DOHH2 (cell line): ENCODE results near the gene FILIP1.

ENCODE experiments used
- H3F3A ChIP-seq: fragments of 200-600 bp; sonication (generic), shearing (Covaris generic); 2 replicates; pipeline ENCODE4 v1.6.0; 2016; ENCODE audit warnings: antibody characterized with exemption, mild to moderate bottlenecking; ENCODE audit not compliant: control insufficient read depth, insufficient read depth
- H3K27ac ChIP-seq: fragments of 200-600 bp; sonication (generic); 2 replicates; pipeline ENCODE4 v1.5.1; 2014; ENCODE audit warnings: low read depth, mild to moderate bottlenecking, low read length, moderate library complexity
- H3K27me3 ChIP-seq: fragments of 200-600 bp; sonication (generic); 2 replicates; pipeline ENCODE4 v1.6.1; 2014; ENCODE audit warnings: mild to moderate bottlenecking, low read length, mixed read lengths; ENCODE audit not compliant: control insufficient read depth
- H3K36me3 ChIP-seq: fragments of 200-600 bp; sonication (generic); 2 replicates; pipeline ENCODE4 v1.6.1; 2014; ENCODE audit warnings: mild to moderate bottlenecking, low read length, moderate library complexity, mixed read lengths; ENCODE audit not compliant: control insufficient read depth
- H3K4me1 ChIP-seq: fragments of 200-600 bp; sonication (generic); 2 replicates; pipeline ENCODE4 v1.6.1; 2014; ENCODE audit warnings: mild to moderate bottlenecking, low read length, mixed read lengths; ENCODE audit not compliant: control insufficient read depth
- H3K4me2 ChIP-seq: fragments of 200-600 bp; sonication (generic); 2 replicates; pipeline ENCODE4 v1.6.0; 2014; ENCODE audit warnings: mild to moderate bottlenecking, low read length, moderate library complexity
- H3K4me3 ChIP-seq: fragments of 200-600 bp; sonication (generic); 2 replicates; pipeline ENCODE4 v1.5.1; 2014; ENCODE audit warnings: mild to moderate bottlenecking, low read length, mixed read lengths
- H3K79me2 ChIP-seq: fragments of 200-600 bp; sonication (generic); 2 replicates; pipeline ENCODE4 v1.6.1; 2014; ENCODE audit warnings: mild to moderate bottlenecking, low read length, mixed read lengths; ENCODE audit not compliant: control insufficient read depth
- H3K9me2 ChIP-seq: fragments of 200-600 bp; sonication (generic); replicated peaks from 2 replicates; pipeline ENCODE4 v1.6.1; 2014; ENCODE audit warnings: mild to moderate bottlenecking, low read length, mixed read lengths; ENCODE audit not compliant: control insufficient read depth
- H3K9me3 ChIP-seq: fragments of 200-600 bp; sonication (generic); 2 replicates; pipeline ENCODE4 v1.6.1; 2014; ENCODE audit warnings: antibody characterized with exemption, low read length, mixed read lengths; ENCODE audit not compliant: control insufficient read depth, insufficient read depth
- H4K20me1 ChIP-seq: fragments of 200-600 bp; sonication (generic); 2 replicates; pipeline ENCODE4 v1.6.0; 2014; ENCODE audit warnings: low read depth, mild to moderate bottlenecking, antibody characterized with exemption, low read length, moderate library complexity; ENCODE audit not compliant: control insufficient read depth, insufficient read depth
- EZH2phosphoT487 ChIP-seq: fragments of 200-600 bp; sonication (generic); IDR thresholded peaks from 2 replicates; pipeline ENCODE4 v1.6.1; 2017; ENCODE audit warnings: borderline replicate concordance, mild to moderate bottlenecking, antibody characterized with exemption, low read length, moderate library complexity, mixed read lengths
- TF ChIP-seq, protein P1 (sequence below): fragments of 200-600 bp; sonication (generic); IDR thresholded peaks from one replicate; pipeline ENCODE4 v1.5.1; 2014; ENCODE audit warnings: antibody characterized with exemption, mild to moderate bottlenecking, low read depth, low read length; ENCODE audit not compliant: poor library complexity, severe bottlenecking

The FILIP1 gene

GRCh38 chr6:75344021-75344420, 149.6 kb downstream of the FILIP1 start:
- Histone ChIP-seq H3K9me3 (no peaks in the 10 kb centered on the region), H4K20me1 (no peaks in the 10 kb centered on the region), H3K9me2 (no peaks in the 10 kb centered on the region), H3K27ac (no peak overlapping the region), H3K79me2 (no peaks in the 10 kb centered on the region), H3F3A (no peaks in the 10 kb centered on the region), H3K4me1 (no peaks in the 10 kb centered on the region), H3K4me2 (no peak overlapping the region), H3K36me3 (no peaks in the 10 kb centered on the region), H3K4me3 (no peak overlapping the region), H3K27me3 (peaks cover 20% of the 10 kb centered on the region)
- no peak for TF ChIP-seq EZH2phosphoT487
- TF ChIP-seq, protein P1, sequence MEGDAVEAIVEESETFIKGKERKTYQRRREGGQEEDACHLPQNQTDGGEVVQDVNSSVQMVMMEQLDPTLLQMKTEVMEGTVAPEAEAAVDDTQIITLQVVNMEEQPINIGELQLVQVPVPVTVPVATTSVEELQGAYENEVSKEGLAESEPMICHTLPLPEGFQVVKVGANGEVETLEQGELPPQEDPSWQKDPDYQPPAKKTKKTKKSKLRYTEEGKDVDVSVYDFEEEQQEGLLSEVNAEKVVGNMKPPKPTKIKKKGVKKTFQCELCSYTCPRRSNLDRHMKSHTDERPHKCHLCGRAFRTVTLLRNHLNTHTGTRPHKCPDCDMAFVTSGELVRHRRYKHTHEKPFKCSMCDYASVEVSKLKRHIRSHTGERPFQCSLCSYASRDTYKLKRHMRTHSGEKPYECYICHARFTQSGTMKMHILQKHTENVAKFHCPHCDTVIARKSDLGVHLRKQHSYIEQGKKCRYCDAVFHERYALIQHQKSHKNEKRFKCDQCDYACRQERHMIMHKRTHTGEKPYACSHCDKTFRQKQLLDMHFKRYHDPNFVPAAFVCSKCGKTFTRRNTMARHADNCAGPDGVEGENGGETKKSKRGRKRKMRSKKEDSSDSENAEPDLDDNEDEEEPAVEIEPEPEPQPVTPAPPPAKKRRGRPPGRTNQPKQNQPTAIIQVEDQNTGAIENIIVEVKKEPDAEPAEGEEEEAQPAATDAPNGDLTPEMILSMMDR = no peak

GRCh38 chr6:75337835-75338580, 155.6 kb downstream of the FILIP1 start:
- H3K79me2 ChIP-seq = no peaks in the 10 kb centered on the region
- H3F3A ChIP-seq = no peaks in the 10 kb centered on the region
- no peak overlapping the region for H3K4me2 ChIP-seq
- H3K4me3 ChIP-seq = no peak overlapping the region
- peaks cover 9% of the 10 kb centered on the region for H3K27me3 ChIP-seq
- TF ChIP-seq, protein P1 = no peak
- TF ChIP-seq EZH2phosphoT487 = no peak
- no peaks in the 10 kb centered on the region for H3K4me1 ChIP-seq
- H3K9me2 ChIP-seq = no peaks in the 10 kb centered on the region
- no peaks in the 10 kb centered on the region for H4K20me1 ChIP-seq
- no peaks in the 10 kb centered on the region for H3K36me3 ChIP-seq
- no peaks in the 10 kb centered on the region for H3K9me3 ChIP-seq
- no peak overlapping the region for H3K27ac ChIP-seq

DNA sequence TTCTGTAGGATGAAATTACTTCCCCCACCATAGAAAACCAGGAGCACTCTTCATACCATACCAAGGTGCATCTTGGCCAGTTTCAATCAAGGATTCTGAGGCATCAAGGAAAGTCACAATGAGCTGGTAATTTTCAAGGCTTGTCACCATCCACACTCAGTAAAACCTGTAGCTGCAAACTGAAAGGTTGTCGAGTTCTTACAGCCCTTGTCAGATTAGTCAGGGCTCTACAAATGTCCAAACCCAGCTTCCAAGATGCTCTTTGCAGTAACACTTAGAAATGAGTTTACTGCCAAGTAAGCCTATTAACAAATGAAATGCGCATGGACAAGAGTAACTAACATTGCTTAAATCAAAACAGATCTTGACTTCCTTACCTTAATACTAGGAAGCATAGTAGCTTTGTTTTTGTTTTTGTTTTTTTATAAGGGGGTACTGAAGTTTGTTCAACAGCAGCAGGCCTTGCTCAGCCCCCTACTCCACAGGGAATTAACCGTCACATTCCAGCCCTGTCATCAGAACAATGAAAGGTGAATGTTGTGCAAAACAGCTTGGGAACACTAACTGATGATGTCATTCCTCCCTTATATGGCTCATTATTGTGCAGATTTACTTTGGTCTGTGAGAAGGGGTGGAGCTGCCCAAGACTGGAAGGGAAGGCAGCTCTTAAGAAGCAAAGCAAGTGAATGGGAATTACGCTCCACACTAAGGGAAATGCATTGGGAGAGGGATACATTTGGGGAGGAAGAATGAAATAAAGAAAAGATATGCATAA, 159.1 kb downstream of the FILIP1 start:
- Histone ChIP-seq H3K36me3 (no peaks in the 10 kb centered on the region), H3K27ac (no peak overlapping the region), H3K27me3 (peaks cover 9% of the 10 kb centered on the region), H3K9me2 (no peaks in the 10 kb centered on the region), H3K9me3 (no peaks in the 10 kb centered on the region), H3K4me3 (no peak overlapping the region), H3K4me1 (no peaks in the 10 kb centered on the region), H4K20me1 (no peaks in the 10 kb centered on the region), H3F3A (no peaks in the 10 kb centered on the region), H3K4me2 (no peak overlapping the region), H3K79me2 (no peaks in the 10 kb centered on the region)
- no peak for TF ChIP-seq EZH2phosphoT487
- TF ChIP-seq, protein P1 = no peak
